ENCODE data around the gene TMTC3.

GRCh38 chr12:88132392-88132791 is 9.7 kb upstream of the TMTC3 start:
- TF ChIP-seq, protein P1, sequence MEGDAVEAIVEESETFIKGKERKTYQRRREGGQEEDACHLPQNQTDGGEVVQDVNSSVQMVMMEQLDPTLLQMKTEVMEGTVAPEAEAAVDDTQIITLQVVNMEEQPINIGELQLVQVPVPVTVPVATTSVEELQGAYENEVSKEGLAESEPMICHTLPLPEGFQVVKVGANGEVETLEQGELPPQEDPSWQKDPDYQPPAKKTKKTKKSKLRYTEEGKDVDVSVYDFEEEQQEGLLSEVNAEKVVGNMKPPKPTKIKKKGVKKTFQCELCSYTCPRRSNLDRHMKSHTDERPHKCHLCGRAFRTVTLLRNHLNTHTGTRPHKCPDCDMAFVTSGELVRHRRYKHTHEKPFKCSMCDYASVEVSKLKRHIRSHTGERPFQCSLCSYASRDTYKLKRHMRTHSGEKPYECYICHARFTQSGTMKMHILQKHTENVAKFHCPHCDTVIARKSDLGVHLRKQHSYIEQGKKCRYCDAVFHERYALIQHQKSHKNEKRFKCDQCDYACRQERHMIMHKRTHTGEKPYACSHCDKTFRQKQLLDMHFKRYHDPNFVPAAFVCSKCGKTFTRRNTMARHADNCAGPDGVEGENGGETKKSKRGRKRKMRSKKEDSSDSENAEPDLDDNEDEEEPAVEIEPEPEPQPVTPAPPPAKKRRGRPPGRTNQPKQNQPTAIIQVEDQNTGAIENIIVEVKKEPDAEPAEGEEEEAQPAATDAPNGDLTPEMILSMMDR (IDR thresholded peaks at IDR 0.05) = no peak
- no peak for TF ChIP-seq POLR2A (IDR thresholded peaks at IDR 0.05)
